Activated CD4-positive, alpha-beta T cell treated with anti-CD3 and anti-CD28 coated beads, Interleukin-2, amount 50 U/mL, for 48 hours (primary cell): Measurements from ENCODE around the gene ADGRL3.

ENCODE experiments used
- DNase-seq, 2 experiments: peaks; one replicate each; pipeline ENCODE4 v3.0.0-alpha.2; 2020

The ADGRL3 gene

DNA sequence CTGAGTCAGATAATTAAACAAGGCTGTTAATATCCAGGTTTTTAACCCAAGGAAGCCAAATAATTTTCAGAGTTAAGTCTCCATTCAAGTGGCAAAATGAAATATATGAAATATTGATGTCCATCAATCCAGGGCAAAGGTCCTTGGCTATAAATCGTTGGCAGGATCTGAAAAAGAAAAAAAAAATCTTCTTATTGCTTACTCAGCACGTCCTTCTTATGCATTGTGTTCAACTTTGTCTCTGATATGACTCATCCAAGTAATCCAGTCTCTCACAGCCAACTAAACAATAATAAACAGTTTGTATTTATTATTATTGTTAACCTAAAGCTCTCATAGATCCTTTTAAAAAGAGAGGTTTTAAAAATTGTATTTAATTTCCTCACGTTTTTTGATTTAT, 851.2 kb downstream of the ADGRL3 start:
- DNase-seq = no peak

DNA sequence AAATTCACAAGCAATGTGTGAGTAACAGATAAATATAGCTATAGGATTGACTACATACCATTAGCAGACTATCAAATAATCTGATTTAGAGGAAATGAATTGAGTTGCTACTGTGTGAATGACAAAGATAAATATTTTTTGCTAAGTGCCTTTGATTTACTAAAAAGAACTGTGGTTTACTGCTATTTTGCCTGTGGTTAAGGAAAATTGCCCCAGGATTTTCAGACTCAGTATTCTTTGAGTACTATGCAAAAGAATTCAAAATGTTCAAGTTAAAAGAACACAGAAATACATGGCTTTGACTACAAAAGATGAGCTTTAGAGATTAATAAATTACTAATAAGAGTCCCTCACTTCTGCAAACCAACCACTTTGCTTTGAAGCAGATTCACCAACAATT, 853.8 kb downstream of the ADGRL3 start:
- DNase-seq = no peak

- DNase-seq = no peak
Measured at GRCh38 chr4:62057031-62057430, 856.9 kb downstream of the ADGRL3 start.

DNA sequence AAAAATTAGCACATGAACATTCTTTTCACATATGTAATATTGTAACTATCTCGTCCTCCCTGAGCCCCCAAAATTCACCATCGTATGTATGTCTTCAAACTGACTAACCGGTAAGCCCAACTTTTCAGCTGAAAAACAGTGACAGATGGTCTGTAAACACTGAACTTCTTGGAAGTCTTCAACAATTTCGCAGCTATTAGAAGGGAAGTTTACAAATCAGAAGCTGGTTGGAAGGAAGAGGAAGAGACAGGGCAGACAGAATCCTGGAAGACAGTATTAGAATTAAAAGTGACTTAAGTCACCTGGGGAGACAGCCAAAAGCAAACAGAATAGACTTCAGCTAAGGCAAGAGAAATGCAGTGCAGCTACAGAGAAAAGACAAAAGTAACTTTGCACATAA, 858.4 kb downstream of the ADGRL3 start:
- DNase-seq = no peak

DNA sequence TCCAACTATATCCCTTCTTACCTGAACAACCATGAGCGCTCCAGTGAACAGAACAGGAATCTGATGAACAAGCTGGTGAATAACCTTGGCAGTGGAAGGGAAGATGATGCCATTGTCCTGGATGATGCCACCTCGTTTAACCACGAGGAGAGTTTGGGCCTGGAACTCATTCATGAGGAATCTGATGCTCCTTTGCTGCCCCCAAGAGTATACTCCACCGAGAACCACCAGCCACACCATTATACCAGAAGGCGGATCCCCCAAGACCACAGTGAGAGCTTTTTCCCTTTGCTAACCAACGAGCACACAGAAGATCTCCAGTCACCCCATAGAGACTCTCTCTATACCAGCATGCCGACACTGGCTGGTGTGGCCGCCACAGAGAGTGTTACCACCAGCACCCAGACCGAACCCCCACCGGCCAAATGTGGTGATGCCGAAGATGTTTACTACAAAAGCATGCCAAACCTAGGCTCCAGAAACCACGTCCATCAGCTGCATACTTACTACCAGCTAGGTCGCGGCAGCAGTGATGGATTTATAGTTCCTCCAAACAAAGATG, 870.2 kb downstream of the ADGRL3 start:
- DNase-seq = no peak

DNA sequence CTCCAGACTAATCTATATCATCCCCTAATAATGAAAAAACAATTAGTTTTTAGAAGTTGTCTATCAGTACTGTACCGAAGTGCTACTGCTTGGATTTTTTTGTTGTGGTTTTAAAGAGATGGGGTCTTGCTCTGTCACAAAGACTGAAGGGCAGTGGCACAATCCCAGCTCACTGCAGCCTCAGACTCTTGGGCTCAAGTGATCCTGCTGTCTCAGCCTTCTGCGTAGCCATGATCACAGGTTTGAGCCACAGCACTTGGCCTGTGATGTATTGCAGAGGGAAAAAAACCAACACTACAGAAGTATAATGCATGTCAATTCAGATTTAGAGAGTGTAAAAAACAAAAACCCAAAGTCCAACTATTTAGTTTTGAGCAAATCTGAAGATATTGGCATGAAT, 875.0 kb downstream of the ADGRL3 start:
- DNase-seq = no peak

DNA sequence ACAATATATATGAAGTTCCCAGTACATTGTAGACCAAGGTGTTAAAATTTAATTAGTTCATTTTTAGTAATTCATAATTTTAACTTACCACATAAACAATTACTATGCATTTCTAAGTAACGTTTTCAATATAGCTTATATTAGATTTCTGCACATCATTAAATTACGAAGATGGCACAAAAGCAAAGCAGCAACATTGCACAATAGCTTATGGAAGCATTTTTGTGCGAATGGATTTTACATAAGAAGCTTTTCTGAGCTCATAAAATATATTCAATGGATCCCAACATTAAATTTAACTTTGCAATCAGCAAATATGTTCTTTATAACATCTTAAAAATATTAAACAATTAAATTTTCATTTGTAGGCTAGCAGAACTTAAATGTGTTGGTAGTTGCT, 875.4 kb downstream of the ADGRL3 start:
- DNase-seq = no peak

- DNase-seq = no peak
Measured at GRCh38 chr4:62077406-62077805, 877.3 kb downstream of the ADGRL3 start.

DNA sequence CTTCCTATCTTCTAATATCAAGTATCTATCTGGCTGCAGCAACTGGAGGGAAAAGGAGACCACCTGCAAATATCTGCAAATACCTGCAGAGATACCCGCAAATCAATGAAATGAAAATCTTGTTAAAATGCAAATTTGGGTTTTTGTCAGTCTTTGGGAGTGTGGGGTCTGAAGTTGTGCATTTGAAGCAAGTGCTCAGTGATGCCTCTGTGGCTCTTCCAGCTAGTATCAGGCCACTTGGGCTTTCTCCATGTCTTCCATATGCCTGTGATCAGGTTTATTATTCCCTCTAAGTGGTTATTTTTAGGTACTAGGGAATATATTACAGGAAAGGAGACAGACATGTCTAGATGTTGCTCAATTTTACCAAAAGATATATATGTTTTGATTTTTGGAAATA, 880.3 kb downstream of the ADGRL3 start:
- DNase-seq = no peak

DNA sequence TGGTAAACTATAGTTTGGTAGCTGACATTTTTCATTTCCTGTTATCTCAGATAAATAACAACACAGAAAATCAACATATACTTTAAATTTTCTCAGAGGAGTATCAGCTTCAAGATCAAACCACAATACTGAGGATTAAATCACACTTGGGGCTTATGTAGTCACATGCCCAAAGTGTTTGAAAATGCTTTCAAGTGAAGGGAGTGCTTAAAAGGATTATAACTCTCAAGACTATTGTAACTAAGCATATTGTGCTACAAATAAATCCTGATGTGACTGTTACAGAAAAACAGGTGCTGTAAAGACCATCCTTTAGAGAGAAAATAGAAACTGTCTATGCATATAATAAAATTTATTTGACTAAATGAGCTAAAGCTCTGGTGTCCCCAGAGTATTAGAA, 887.6 kb downstream of the ADGRL3 start:
- DNase-seq = no peak

GRCh38 chr4:62093735-62094134, 893.6 kb downstream of the ADGRL3 start:
- DNase-seq = no peak

GRCh38 chr4:62096881-62097280, 896.8 kb downstream of the ADGRL3 start:
- no peak for DNase-seq

GRCh38 chr4:62115216-62115615, 915.1 kb downstream of the ADGRL3 start:
- no peak for DNase-seq

DNA sequence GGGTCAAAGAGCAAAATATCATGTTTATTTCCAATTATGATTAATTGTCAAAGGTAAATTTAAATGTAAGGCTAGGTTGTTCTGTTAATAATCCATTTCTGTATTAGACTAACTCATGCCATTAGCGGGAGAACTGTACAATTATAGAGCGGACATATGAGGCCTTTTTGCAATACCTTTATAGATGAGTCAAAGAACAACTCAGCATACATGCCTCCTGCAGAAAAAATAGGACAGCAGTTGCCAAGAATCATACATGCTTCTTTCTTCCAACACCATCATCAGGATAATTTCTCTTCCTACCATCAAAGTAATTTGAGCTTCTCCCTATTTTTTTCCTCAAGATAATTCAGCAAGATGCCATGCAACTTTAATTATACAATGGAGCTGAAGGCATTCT, 917.8 kb downstream of the ADGRL3 start:
- DNase-seq = no peak

GRCh38 chr4:62118558-62118957, 918.4 kb downstream of the ADGRL3 start:
- DNase-seq = no peak

GRCh38 chr4:62119195-62119594, 919.1 kb downstream of the ADGRL3 start:
- DNase-seq = no peak

DNA sequence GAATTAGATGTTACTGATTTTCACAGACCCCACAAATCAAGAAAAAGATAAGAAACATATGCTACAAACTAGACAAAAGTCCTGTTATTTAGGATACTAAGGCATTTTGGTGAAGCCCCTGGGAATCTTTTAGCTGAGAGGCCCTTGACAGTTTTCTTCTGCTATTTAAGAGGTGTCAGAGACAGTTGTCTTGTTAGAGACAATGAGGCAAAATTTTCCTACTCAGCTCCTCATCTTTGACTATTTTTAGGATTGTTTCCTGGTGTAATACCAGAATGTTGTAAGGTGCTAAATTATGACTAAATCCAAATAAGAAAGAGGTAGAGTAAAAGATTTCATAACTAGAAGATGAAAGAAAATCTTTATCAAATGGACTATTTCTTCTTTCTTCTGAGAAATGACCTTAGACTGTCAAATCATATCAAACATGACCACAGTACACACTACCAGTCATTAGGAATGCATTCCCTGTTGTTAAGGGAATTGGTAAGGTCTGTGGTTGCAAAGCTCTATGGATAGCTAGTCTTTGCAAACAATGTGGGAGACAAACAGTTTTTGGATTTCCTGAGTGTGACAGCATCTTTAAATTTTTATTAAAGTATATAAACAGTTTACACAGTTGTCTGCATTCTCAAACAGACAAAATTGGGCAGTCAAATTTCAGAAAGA, 926.1 kb downstream of the ADGRL3 start:
- no peak for DNase-seq
